A673 (cell line): Measurements from ENCODE around the gene ETV6.

Source experiments
- CTCF ChIP-seq: fragments of 300-800, 200-600 bp; sonication (generic); conservative IDR thresholded peaks from 2 replicates; pipeline ENCODE4 v1.5.1; 2017; ENCODE audit warnings: low read depth, mild to moderate bottlenecking, antibody characterized with exemption, low read length, moderate library complexity, mixed read lengths
- EZH2 ChIP-seq: fragments of 200-600 bp; sonication (generic); IDR thresholded peaks from 2 replicates; pipeline ENCODE4 v1.6.1; 2017; ENCODE audit warnings: borderline replicate concordance, low read depth, mild to moderate bottlenecking, mixed read lengths, antibody characterized with exemption, low read length; ENCODE audit not compliant: poor library complexity, severe bottlenecking

DNA sequence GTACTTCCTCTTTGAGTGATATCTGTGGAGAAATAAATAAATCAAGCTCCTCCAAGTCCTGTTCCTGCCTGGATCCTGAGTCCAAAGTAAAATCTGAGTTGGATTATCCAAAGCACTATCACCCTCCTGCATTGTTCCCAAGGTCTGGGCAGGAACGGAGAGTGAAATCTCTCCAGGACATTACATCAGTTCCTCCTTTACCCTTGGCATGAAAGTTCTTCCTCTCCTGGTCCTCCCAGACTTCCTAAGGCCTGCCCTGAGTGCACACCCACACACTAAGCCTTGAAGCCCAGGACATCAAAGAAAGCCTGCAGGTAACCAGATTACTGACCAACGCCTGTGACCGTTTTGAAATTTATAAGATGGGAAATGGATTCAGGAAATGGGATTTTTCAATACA lies 214.5 kb downstream of the ETV6 start:
- TF ChIP-seq EZH2 (no peak), CTCF (no peak)
